HG03571 (cell line): ENCODE data around the gene PLEKHG5.

Source experiments
- ATAC-seq: cut with Tn5 transposase; IDR thresholded peaks from one replicate; pipeline ENCODE4 v1.9.1; 2021; ENCODE audit not compliant: unreplicated experiment

Gene PLEKHG5

GRCh38 chr1:6509919-6510291 is 18.4 kb upstream of the PLEKHG5 start:
- no peak for ATAC-seq

DNA sequence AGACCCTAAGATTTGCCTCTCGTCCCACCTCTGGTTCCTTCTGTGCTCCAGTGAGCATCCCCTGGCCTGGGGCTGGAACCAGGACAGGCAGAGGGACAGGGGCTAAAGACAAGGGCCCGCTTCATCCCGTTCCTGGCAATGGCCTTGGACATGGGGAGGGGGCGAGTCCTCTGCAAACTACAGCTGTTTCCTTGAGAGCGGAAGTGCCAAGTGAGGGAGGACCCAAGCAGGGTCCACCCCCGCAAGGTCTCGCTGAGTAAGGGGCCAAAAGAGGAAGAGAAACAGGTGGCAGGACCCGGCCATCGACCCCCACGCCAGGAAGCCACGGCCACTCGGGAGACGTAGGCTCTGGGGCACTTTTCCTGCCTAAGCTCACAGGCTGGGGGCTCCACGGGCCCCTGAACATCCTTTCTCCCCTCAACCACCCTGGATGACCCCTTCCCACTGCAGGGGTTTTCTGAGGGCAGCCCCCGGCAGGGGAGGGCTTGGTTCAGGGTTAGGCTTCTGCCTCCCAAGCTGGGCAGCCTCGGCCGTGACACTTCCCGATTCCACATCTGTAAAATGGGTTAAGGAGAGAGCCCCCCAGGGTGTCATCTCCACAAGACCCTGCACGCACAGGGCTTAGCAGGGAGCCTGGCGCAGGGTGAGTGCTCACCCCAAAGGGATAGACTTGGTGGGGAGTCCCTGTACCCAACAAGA is 17.9 kb upstream of the PLEKHG5 start:
- ATAC-seq = no peak

DNA sequence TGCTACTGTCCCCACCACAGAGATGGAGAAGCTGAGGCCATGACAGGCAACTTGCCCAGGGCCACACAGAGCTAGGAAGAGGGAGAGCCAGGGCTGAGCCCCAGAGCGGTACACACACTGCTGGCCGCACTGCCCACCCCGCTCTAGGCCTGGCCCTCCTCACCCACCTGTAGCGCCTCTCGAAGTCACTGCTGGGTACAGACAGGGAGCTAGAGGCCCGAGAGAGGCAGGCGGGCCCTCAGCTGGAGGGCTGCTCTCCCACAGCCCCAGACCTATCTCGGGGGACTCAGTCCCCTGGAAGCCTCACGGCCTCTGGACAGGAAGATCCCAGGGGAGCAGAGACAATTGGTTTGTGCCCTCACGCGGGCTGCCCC is 17.3 kb upstream of the PLEKHG5 start:
- ATAC-seq = no peak

- ATAC-seq = no peak
Observed at GRCh38 chr1:6508154-6508815, 16.8 kb upstream of the PLEKHG5 start.

- no peak for ATAC-seq
Observed at GRCh38 chr1:6507461-6507911, 16.0 kb upstream of the PLEKHG5 start.

DNA sequence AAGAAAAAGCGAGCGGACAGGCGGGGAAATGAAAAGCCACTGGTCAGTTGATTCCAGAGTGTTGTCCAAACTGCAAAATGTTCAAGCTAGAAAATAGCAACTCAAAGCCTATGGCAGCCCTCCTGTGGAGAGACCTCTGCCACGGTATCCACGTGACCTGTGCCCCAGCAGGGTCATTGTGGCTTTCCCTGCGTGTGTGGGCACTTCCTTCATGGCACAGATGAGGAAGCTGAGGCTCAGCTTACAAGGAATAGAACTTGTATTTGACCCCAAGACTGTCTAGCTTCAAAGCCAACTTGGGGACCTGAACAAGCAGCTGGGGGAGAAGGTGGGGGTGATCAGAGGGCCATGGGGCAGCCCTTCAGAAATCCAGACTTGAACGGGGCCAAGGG is 15.6 kb upstream of the PLEKHG5 start:
- ATAC-seq = no peak

DNA sequence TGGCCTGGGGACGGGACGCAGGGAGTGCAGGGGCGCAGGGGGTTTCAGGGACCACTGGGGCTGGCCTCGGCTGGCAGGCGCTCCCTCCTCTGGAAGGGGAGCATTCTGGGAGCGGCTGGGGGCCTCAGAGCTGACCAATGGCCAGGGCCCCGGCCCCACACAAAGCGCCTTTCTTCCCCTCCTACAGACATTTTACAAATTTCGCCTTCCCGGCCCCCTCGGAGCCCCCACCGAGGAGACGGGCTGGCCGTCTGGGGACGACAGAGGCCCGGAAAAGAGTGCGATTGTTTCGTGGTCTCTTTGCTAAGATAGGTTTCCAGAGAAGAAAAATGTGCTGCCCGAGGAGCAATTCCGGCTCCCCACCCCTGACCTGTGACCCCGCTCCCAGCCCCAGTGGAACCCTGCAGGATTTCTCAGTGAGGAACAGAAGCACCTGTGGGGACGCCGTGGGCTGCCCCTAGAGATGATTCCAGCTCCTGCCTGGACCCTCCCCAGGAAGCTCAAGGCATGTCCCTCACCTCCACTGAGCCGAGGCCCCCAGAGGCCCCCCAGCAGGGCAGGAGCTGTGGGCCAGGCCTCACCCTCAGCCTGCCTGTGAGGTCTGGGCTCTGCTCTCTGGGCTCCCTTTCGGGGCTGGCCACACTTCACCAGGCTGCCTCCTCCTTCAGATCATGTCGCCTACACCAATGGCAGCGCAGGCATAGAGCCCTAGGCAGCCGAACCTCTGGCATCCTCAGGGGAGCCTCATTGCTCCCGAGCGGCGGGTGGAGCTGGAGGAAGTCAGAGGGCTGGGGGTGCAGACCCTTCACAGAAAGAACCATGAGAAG is 15.0 kb upstream of the PLEKHG5 start:
- ATAC-seq = no peak

DNA sequence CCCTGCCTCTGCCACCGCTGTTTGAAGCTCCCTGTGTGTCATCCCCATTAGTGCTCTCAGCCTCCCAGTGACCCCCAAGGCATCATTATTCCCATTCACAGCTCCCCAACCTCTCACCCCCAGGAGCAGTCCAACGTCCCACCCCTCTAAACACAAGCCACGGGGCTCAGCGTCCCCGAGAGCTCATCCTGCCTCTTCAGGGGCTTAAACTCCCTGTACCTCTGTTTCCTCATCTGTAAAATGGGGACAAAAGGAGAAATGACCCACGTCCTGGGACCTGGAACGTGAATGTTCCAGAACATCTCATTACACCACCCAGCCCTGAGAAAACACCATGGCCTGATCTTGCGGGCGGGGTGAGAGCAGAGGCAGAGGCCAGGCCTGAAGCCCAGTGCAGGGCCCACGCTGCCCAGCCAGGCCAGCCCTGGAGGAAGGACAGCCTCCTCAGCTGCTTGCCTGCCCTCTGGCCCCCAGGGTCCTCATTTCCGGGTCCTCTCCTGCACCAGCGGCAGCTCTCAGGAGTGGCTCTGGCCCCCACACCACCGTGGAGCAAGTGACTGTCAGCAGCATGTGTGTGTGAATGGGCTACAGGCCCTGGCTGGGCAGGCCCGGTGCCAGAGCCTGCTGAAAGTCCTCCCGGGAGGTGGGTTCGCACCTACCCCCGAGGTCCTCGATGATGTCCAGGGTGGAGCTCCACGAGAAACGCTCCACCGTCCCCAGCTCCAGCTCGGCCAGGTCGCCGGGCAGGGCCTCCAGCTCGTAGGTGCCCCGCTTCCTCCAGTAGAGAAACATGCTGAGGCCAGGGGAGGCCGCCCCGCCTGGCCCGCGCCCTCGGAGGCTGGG is 14.1 kb upstream of the PLEKHG5 start:
- ATAC-seq = no peak

GRCh38 chr1:6504887-6505286 is 13.4 kb upstream of the PLEKHG5 start:
- ATAC-seq = no peak

- no peak for ATAC-seq
Observed at GRCh38 chr1:6503884-6504602, 12.6 kb upstream of the PLEKHG5 start.

GRCh38 chr1:6502000-6502891 is 10.8 kb upstream of the PLEKHG5 start:
- no peak for ATAC-seq

DNA sequence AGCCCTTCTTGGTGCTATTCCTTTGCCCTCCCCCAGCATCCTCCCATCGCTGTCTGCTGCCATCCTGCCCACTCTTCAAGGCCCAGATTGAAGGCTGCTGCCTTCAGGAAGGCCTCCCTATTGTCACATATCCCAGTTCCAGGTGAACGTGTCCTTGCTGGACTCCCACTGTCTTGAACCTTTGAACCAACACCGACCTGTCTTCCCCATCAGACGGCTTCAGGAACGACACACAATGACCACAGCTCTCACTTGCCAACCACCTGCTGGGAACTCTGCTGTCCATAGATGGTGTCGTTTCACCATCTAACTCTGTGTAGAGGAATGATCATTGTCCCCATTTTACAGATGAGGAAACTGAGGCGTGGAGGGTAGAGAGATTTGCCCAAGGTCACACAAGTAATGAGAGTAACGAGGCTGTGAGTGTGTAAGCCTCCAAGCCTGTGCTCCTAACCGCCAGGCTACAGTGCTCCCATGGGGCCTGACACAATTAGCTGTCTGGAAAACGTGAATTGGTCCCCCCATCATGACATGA is 9.9 kb upstream of the PLEKHG5 start:
- no peak for ATAC-seq

DNA sequence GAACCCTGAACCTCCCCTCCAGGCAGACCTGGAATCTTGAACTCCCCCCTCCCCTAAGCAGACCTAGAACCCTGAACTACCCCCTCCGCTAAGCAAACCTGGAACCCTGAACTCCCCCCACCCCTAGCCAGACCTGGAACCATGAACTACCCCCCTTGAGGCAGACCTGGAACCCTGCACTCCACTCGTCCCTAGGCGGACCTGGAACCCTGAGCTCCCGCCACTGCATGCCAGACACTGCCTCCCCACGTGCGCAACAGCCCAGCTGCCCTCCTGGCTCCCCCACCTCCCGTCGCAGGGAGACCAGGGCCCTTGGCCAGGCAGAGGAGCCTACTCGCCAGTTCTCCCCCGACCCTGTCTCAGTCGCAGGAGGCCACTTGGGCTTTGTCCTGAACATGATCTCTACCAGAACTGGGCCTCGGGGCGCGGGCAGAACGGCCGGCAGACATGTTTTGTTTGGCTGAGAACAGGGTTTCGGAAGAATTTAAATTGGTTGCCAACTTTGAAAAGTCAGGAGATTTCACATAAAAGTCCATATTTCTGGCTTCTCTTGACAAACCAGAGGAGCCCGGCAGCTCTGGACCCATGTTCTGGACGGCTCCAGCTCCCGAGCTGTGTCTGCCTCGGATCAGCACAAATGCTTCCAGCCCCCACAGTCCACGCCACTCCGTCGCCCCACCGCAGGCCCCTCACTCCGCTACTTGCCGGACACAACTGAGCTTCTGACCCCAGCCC is 9.2 kb upstream of the PLEKHG5 start:
- ATAC-seq = no peak

DNA sequence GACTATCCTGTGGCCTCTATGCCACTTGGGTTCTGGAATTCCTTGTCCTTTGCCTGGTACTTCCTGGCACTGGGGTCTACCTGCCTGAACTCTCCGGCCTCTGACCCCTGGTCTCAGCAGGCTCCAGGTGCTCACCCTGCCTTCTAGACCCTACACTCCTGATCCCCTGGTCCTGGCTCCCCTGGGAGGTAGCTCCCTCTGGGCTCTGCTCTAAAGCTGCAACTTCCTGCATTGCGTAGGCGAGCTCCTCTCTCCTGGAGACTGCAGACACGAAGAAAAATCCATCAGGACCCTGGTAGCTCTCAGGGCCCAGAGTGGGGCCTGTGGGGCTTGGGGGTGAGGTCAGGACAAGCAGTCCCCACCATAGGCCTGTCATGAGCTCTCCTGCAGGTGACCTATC is 7.8 kb upstream of the PLEKHG5 start:
- ATAC-seq = no peak

DNA sequence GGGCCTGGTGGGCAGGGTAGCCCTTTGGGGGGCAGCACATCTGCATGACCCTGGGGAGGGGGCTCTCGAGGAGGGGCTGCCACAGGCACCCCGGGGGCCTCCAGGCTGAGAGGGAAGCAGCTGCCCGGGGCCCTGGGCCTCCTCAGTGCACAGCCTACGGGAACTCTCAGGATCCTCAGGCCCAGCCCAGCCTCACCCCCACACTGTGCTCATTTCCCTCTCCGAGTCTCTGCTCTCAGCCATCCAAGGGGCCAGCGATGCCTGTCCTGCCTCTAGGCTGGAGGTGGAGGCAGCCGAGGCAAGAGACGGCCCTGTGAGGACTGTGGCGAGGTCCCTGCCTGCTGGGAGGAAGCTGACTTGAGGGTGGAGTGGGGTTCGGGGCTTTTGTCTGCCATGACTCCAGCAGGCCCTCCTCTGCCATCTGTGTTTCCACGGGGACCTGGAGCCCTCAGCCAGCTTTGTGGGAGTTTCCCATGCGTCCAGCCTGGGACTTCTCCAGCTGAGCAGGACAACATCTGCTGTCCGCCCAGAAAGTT is 7.2 kb upstream of the PLEKHG5 start:
- ATAC-seq = no peak

DNA sequence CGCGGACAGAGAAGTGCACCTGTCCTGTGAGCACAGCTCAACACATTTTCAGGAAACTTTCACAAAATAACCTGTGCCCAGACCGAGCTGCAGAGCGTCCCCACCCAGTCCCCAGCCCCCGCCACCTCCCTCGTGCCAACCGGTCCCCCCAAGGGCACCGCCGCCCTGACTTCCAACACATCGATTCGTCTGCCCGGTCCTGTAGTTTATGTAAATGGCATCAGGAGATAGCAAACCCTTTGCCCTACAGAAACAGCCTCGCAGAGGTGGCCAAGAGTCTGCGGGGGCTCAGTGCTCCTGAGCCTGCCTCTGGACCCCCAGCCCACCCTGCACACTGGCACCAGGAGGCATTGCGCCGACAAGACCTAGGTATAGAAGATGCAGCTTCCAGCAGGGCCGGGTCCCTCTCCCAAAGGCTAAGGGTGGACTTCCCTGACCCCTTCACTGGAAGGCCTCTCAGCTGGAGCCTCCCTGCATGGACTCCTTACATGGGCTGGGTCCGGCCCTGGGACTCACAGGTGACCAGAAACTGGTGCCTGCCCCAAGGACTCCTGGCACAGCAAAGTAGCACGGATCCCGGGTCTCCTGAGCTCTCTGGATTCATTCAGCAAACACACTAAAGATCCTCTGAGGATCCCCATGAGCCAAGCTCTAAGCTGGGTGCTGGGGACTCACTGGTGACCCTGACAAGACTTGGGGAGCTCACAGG is 6.6 kb upstream of the PLEKHG5 start:
- ATAC-seq = no peak

- no peak for ATAC-seq
Observed at GRCh38 chr1:6497215-6497866, 5.9 kb upstream of the PLEKHG5 start.
